ENCODE results near the gene IGFL4. TPM values are rescaled to one million over a fixed set of nuclear protein-coding genes. Genes with fewer than 3 reads are reported as not detected.

The IGFL4 gene
- total and polyA plus RNA-seq, 2 of the 4 experiments (the other 2 are of a cell fraction): not detected

DNA sequence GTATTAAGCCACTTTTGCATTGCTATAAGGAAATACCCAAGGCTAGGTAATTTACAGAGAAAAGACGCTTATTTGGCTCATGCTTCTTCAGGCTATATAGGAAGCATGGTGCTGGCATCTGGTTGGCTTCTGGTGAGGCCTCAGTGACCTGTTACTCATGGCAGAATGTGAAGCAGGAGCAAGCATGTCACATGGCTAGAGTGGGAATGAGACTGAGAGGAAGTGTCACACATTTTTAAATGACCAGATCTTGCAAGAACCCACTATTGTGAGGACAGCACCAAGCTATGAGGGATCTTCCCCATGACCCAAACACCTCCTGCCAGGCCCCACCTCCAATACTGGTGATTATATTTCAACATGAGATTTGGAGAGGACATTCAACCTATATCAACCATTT, 25.7 kb upstream of the IGFL4 start:
- Histone ChIP-seq H3K27ac (ENCODE audit: insufficient read depth, low read length) (no peak overlapping the region), H3K9me1 (ENCODE audit: insufficient read depth, low read length) (peaks cover 8% of the 10 kb centered on the region), H3K23ac (ENCODE audit: low read depth, low read length) (no peak overlapping the region), H2BK120ac (ENCODE audit: low read depth, low read length) (no peak overlapping the region), H3K9me3 (ENCODE audit: control insufficient read depth, insufficient read depth, low read length) (peaks cover 3% of the 10 kb centered on the region; the same call in 1 of the 2 replicates), H2BK5ac (ENCODE audit: low read depth, low read length, poor library complexity, severe bottlenecking) (no peak overlapping the region), H3K4me1 (ENCODE audit: control insufficient read depth, insufficient read depth, low read length) (peaks cover 2% of the 10 kb centered on the region; the same call in 1 of the 2 replicates), H2AK9ac (replicated peaks; ENCODE audit: low read depth, low read length, poor library complexity) (no peak overlapping the region), H2AK5ac (ENCODE audit: low read depth, low read length) (no peak overlapping the region), H3K36me3 (ENCODE audit: control insufficient read depth, insufficient read depth, low read length) (no peaks in the 10 kb centered on the region), H4K8ac (ENCODE audit: low read depth in 2 of 2, low read length in 2 of 2) (no peak overlapping the region), H3K4me2 (ENCODE audit: low read depth, low read length) (no peak overlapping the region), H3K56ac (ENCODE audit: extremely low read depth, insufficient read depth, low read length) (no peak overlapping the region), H2BK20ac (ENCODE audit: low read depth, low read length) (no peak overlapping the region), H3K18ac (ENCODE audit: low read depth, low read length) (no peak overlapping the region), H4K91ac (ENCODE audit: insufficient read depth, low read depth, low read length) (no peak overlapping the region), H3K4ac (ENCODE audit: low read depth, low read length) (no peak overlapping the region), H3K79me1 (ENCODE audit: low read depth in 1 of 2, low read length in 2 of 2) (no peaks in the 10 kb centered on the region), H3K27me3 (ENCODE audit: control insufficient read depth, insufficient read depth, low read length) (peaks cover 21% of the 10 kb centered on the region), H4K5ac (ENCODE audit: low read depth, low read length) (no peak overlapping the region), H3K9ac (ENCODE audit: low read depth, low read length) (no peak overlapping the region), H3K14ac (replicated peaks; ENCODE audit: low read depth, low read length) (no peak overlapping the region), H2AFZ (replicated peaks; ENCODE audit: low read length, poor library complexity) (no peak overlapping the region), H2BK15ac (ENCODE audit: low read depth, low read length) (no peak overlapping the region), H4K20me1 (ENCODE audit: insufficient read depth, low read length) (no peaks in the 10 kb centered on the region), H3K4me3 (ENCODE audit: insufficient read depth, low read depth, low read length) (no peak overlapping the region)
- intact Hi-C loops (cut with micrococcal nuclease) (no loop called here), dilution Hi-C loops (cut with HindIII; ENCODE audit: low sequenced_read_pairs, unreplicated experiment) (no loop called here), in situ Hi-C loops (cut with MboI; ENCODE audit: low sequenced_read_pairs) (no loop called here)
- DNase-seq: no peak
- no CpG with 5 or more reads among the region's 1 CpG for WGBS, 2 experiments (ENCODE audit: extremely low coverage in 2 of 2, insufficient read length in 1 of 2)
- BruUV-seq (replicated peaks): no TSS peak
- no peak for ATAC-seq (ENCODE audit: low read depth)
- CTCF ChIA-PET: no interaction called here
- TF ChIP-seq CHD1 (IDR thresholded peaks at IDR 0.05; ENCODE audit: low read depth, low read length) (no peak), MXI1 (IDR thresholded peaks at IDR 0.05; ENCODE audit: borderline replicate concordance, low read depth, low read length) (no peak), MAZ (IDR thresholded peaks at IDR 0.05; ENCODE audit: borderline replicate concordance, low read depth, low read length) (no peak), SMC3 (IDR thresholded peaks at IDR 0.05; ENCODE audit: low read depth, low read length) (no peak), BHLHE40 (IDR thresholded peaks at IDR 0.05; ENCODE audit: low read depth, low read length) (no peak)
- TF ChIP-seq, protein P1, sequence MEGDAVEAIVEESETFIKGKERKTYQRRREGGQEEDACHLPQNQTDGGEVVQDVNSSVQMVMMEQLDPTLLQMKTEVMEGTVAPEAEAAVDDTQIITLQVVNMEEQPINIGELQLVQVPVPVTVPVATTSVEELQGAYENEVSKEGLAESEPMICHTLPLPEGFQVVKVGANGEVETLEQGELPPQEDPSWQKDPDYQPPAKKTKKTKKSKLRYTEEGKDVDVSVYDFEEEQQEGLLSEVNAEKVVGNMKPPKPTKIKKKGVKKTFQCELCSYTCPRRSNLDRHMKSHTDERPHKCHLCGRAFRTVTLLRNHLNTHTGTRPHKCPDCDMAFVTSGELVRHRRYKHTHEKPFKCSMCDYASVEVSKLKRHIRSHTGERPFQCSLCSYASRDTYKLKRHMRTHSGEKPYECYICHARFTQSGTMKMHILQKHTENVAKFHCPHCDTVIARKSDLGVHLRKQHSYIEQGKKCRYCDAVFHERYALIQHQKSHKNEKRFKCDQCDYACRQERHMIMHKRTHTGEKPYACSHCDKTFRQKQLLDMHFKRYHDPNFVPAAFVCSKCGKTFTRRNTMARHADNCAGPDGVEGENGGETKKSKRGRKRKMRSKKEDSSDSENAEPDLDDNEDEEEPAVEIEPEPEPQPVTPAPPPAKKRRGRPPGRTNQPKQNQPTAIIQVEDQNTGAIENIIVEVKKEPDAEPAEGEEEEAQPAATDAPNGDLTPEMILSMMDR (conservative IDR thresholded peaks at IDR 0.05; ENCODE audit: low read depth, low read length): no peak
- POLR2A ChIA-PET (ENCODE audit: unreplicated experiment): no interaction called here
